ENCODE results near the gene TFDP1.
A peak's percentile ranks its signal among the peaks of the same experiment; 100 is the strongest.
"Not testable (repeated sequence)": the region's sequence is repeated elsewhere in the genome, so short reads cannot be mapped to it uniquely, and the experiment has no call there.

TFDP1 gene

GRCh38 chr13:113617961-113618360, 33.4 kb downstream of the TFDP1 start:
- peak; percentile 11 for DNase-seq (ENCODE audit: low read depth)
- no peak overlapping the region for H3K4me3 ChIP-seq (ENCODE audit: low read depth, low read length)
- TF ChIP-seq CTCF (conservative IDR thresholded peaks at IDR 0.05; ENCODE audit: low read depth, low read length), result no peak

- no peak for TF ChIP-seq CTCF (conservative IDR thresholded peaks at IDR 0.05; ENCODE audit: low read depth, low read length)
- H3K4me3 ChIP-seq (ENCODE audit: low read depth, low read length), result no peak overlapping the region
- DNase-seq (ENCODE audit: low read depth), result no peak
Observed at GRCh38 chr13:113618455-113618854, 33.9 kb downstream of the TFDP1 start.

GRCh38 chr13:113620036-113620796, 35.7 kb downstream of the TFDP1 start:
- no peak for TF ChIP-seq CTCF (conservative IDR thresholded peaks at IDR 0.05; ENCODE audit: low read depth, low read length)
- H3K4me3 ChIP-seq (ENCODE audit: low read depth, low read length), result no peak overlapping the region
- DNase-seq (ENCODE audit: low read depth), result no peak

GRCh38 chr13:113621046-113621445, 36.5 kb downstream of the TFDP1 start:
- DNase-seq (ENCODE audit: low read depth), result no peak
- no peak overlapping the region for H3K4me3 ChIP-seq (ENCODE audit: low read depth, low read length)
- no peak for TF ChIP-seq CTCF (conservative IDR thresholded peaks at IDR 0.05; ENCODE audit: low read depth, low read length)

- TF ChIP-seq CTCF (conservative IDR thresholded peaks at IDR 0.05; ENCODE audit: low read depth, low read length), result peak; percentile 58
- H3K4me3 ChIP-seq (ENCODE audit: low read depth, low read length), result not testable (repeated sequence)
- peak; percentile 46 for DNase-seq (ENCODE audit: low read depth)
Observed at GRCh38 chr13:113621498-113621897, 36.9 kb downstream of the TFDP1 start.

GRCh38 chr13:113621986-113622550, 37.5 kb downstream of the TFDP1 start:
- not testable (repeated sequence) for H3K4me3 ChIP-seq (ENCODE audit: low read depth, low read length)

GRCh38 chr13:113622791-113623490, 38.4 kb downstream of the TFDP1 start:
- no peak overlapping the region for H3K4me3 ChIP-seq (ENCODE audit: low read depth, low read length)
- no peak for TF ChIP-seq CTCF (conservative IDR thresholded peaks at IDR 0.05; ENCODE audit: low read depth, low read length)
- no peak for DNase-seq (ENCODE audit: low read depth)

More at GRCh38 chr13:113621986-113622550, 37.5 kb downstream of the TFDP1 start:
- DNase-seq (ENCODE audit: low read depth), result not testable (repeated sequence)

Data from choroid plexus epithelial cell (primary cell).